ENCODE measurements around the gene PGC.
"Not testable (repeated sequence)": the region's sequence is repeated elsewhere in the genome, so short reads cannot be mapped to it uniquely, and the experiment has no call there.

The PGC gene

GRCh38 chr6:41774841-41775240 is 27.6 kb upstream of the PGC start:
- DNase-seq: no peak

- no peak for DNase-seq
These were observed 24.1 kb upstream of the PGC start for GRCh38 chr6:41771058-41771983.

GRCh38 chr6:41770381-41771057 is 23.3 kb upstream of the PGC start:
- DNase-seq: no peak

GRCh38 chr6:41769376-41769775 is 22.2 kb upstream of the PGC start:
- no peak for DNase-seq

GRCh38 chr6:41768545-41769308 is 21.5 kb upstream of the PGC start:
- no peak for DNase-seq

GRCh38 chr6:41767112-41767833 is 20.1 kb upstream of the PGC start:
- no peak for DNase-seq

- DNase-seq: not testable (repeated sequence)
These were observed 19.0 kb upstream of the PGC start for GRCh38 chr6:41766043-41766664.

- peak in 1 of 2 experiments; percentile 45 for DNase-seq
These were observed 16.3 kb upstream of the PGC start for GRCh38 chr6:41763470-41763869.

GRCh38 chr6:41759905-41760579 is 12.8 kb upstream of the PGC start:
- DNase-seq: no peak

- no peak for DNase-seq
These were observed 12.1 kb upstream of the PGC start for GRCh38 chr6:41759106-41759904.

GRCh38 chr6:41758641-41759035 is 11.4 kb upstream of the PGC start:
- DNase-seq: no peak

- DNase-seq: no peak
These were observed 10.9 kb upstream of the PGC start for GRCh38 chr6:41757931-41758640.

GRCh38 chr6:41757271-41757670 is 10.1 kb upstream of the PGC start:
- no peak for DNase-seq

GRCh38 chr6:41756354-41756753 is 9.2 kb upstream of the PGC start:
- DNase-seq: no peak

GRCh38 chr6:41755895-41756294 is 8.7 kb upstream of the PGC start:
- no peak for DNase-seq

GRCh38 chr6:41750374-41750773 is 3.2 kb upstream of the PGC start:
- DNase-seq: no peak

- DNase-seq: no peak
These were observed 1.3 kb upstream of the PGC start for GRCh38 chr6:41748542-41748941.

- DNase-seq: no peak
These were observed 893 bp upstream of the PGC start for GRCh38 chr6:41748102-41748477.

GRCh38 chr6:41746107-41746506 is 1.1 kb downstream of the PGC start:
- no peak for DNase-seq

GRCh38 chr6:41744236-41744787 is 2.9 kb downstream of the PGC start:
- no peak for DNase-seq
